PFSK-1 (cell line): ENCODE data around the gene CDK15.

Experiments used
- FOXP2 ChIP-seq: optimal IDR thresholded peaks from 2 replicates; pipeline ENCODE3; 2011; ENCODE audit warnings: borderline replicate concordance, control low read depth, inconsistent platforms; ENCODE audit not compliant: insufficient read depth; ENCODE audit errors: extremely low read length, extremely low read depth
- POLR2AphosphoS5 ChIP-seq: IDR thresholded peaks from 2 replicates; pipeline ENCODE4 v1.6.1; 2012; ENCODE audit warnings: low read depth, mild to moderate bottlenecking, control low read depth, low read length, moderate library complexity
- SIN3A ChIP-seq: IDR thresholded peaks from 2 replicates; pipeline ENCODE4 v1.6.1; 2012; ENCODE audit warnings: mild to moderate bottlenecking, low read length, moderate library complexity, borderline replicate concordance; ENCODE audit not compliant: insufficient read depth
- TAF1 ChIP-seq: IDR thresholded peaks from 2 replicates; pipeline ENCODE4 v1.6.1; 2012; ENCODE audit warnings: low read length, control low read depth, borderline replicate concordance; ENCODE audit not compliant: insufficient read depth
- TF ChIP-seq, protein P1 (sequence below), 2 experiments: IDR thresholded peaks; 2 replicates each; pipeline versions ENCODE4 v1.6.1 to v1.8.0; 2011 to 2012; ENCODE audit warnings: low read depth in 2 of 2, low read length in 2 of 2, control low read depth in 1 of 2, inconsistent platforms in 1 of 2, mild to moderate bottlenecking in 1 of 2, moderate library complexity in 1 of 2; ENCODE audit not compliant: insufficient read depth in 1 of 2

CDK15 gene

DNA sequence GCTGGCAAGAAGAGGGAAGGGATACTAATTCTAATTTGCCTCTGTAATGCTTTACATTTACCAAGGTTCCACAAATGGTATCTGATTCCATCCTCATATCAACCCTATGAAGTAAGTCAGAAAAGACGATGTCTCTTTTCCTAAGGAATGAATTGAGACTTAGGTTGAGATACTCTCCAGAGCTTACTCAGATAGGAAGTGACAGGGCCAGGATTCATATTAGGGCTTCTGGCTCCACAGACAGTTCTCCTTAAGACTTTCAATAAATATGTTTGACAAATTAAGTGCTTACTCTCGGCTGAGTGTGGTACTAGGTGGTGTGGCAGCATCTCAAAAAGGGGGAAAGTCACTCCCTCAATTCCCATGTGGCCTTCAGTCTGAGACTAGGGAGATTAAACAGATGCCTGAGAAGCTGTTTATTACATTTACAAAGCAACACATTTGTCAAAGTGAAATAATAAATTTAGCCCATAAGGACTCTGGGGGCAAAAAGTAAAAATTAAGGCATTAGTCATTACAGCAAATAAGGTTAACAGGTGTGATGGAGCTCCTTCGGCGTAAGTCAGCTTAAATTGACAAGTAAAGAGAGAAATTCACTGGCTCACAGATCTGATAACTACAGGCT, 14.2 kb downstream of the CDK15 start:
- TF ChIP-seq, protein P1, sequence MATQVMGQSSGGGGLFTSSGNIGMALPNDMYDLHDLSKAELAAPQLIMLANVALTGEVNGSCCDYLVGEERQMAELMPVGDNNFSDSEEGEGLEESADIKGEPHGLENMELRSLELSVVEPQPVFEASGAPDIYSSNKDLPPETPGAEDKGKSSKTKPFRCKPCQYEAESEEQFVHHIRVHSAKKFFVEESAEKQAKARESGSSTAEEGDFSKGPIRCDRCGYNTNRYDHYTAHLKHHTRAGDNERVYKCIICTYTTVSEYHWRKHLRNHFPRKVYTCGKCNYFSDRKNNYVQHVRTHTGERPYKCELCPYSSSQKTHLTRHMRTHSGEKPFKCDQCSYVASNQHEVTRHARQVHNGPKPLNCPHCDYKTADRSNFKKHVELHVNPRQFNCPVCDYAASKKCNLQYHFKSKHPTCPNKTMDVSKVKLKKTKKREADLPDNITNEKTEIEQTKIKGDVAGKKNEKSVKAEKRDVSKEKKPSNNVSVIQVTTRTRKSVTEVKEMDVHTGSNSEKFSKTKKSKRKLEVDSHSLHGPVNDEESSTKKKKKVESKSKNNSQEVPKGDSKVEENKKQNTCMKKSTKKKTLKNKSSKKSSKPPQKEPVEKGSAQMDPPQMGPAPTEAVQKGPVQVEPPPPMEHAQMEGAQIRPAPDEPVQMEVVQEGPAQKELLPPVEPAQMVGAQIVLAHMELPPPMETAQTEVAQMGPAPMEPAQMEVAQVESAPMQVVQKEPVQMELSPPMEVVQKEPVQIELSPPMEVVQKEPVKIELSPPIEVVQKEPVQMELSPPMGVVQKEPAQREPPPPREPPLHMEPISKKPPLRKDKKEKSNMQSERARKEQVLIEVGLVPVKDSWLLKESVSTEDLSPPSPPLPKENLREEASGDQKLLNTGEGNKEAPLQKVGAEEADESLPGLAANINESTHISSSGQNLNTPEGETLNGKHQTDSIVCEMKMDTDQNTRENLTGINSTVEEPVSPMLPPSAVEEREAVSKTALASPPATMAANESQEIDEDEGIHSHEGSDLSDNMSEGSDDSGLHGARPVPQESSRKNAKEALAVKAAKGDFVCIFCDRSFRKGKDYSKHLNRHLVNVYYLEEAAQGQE (IDR thresholded peaks at IDR 0.05; ENCODE audit: insufficient read depth in 1 of 2, low read depth in 2 of 2, low read length in 2 of 2), result no peak
- no peak for TF ChIP-seq SIN3A
- TF ChIP-seq TAF1, result no peak
- TF ChIP-seq FOXP2, result no peak
- TF ChIP-seq POLR2AphosphoS5, result no peak

- TF ChIP-seq, protein P1 (IDR thresholded peaks at IDR 0.05; ENCODE audit: insufficient read depth in 1 of 2, low read depth in 2 of 2, low read length in 2 of 2), result no peak
- no peak for TF ChIP-seq POLR2AphosphoS5
- no peak for TF ChIP-seq TAF1
- TF ChIP-seq FOXP2, result no peak
- TF ChIP-seq SIN3A, result no peak
These were observed 14.7 kb downstream of the CDK15 start for GRCh38 chr2:201821080-201821479.

GRCh38 chr2:201824212-201824611, 17.9 kb downstream of the CDK15 start:
- TF ChIP-seq SIN3A (no peak), TAF1 (no peak), FOXP2 (no peak), POLR2AphosphoS5 (no peak)
- TF ChIP-seq, protein P1 (IDR thresholded peaks at IDR 0.05; ENCODE audit: insufficient read depth in 1 of 2, low read depth in 2 of 2, low read length in 2 of 2), result no peak

- TF ChIP-seq SIN3A (no peak), FOXP2 (no peak), TAF1 (no peak), POLR2AphosphoS5 (no peak)
- TF ChIP-seq, protein P1 (IDR thresholded peaks at IDR 0.05; ENCODE audit: insufficient read depth in 1 of 2, low read depth in 2 of 2, low read length in 2 of 2), result no peak
These were observed 21.3 kb downstream of the CDK15 start for GRCh38 chr2:201827621-201828020.

DNA sequence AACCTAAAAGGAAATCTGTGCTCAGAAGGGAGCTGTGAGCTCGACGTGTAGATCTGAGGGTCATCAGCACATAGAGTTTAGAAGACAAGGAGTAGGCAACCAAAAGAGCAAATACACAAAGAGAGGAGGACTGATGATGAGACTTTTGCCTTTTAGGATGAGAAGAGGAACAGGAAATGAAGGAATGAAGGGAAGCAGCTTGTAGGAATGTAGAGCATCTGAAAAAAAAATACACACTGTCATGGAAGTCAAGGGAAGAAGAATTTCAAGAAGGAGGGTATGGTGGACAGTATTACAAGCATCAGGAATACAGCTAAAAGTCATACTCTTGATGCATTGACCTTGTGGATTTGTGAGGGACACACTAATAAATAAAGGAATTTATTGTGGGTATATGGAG, 21.9 kb downstream of the CDK15 start:
- no peak for TF ChIP-seq TAF1
- TF ChIP-seq POLR2AphosphoS5, result no peak
- TF ChIP-seq, protein P1 (IDR thresholded peaks at IDR 0.05; ENCODE audit: insufficient read depth in 1 of 2, low read depth in 2 of 2, low read length in 2 of 2), result no peak
- no peak for TF ChIP-seq SIN3A
- TF ChIP-seq FOXP2, result no peak
